HG03097 (cell line): ENCODE results near the gene YARS1.

Source experiments
- ATAC-seq: cut with Tn5 transposase; IDR thresholded peaks from one replicate; pipeline ENCODE4 v1.9.1; 2021; ENCODE audit not compliant: unreplicated experiment, low FRiP score

YARS1 gene

DNA sequence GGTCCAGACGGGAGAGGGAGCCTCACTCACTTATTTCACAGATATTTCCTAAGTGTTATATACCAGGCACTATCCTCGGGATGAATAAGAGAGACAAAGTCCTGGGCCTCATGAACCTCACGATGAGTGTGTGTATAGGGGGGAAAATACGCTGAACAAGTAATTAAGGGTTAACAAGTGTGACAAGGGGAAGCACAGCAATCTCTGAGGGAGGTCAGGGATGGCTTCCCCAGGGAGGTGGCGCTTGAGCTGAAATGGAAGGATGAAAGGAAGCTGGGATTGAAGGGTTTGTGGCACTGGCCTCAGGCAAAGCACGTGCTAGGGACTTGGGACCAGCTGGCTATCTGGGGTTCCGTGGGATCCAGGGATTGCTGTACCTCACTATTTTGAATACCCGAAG is 68.2 kb downstream of the YARS1 start:
- no peak for ATAC-seq

DNA sequence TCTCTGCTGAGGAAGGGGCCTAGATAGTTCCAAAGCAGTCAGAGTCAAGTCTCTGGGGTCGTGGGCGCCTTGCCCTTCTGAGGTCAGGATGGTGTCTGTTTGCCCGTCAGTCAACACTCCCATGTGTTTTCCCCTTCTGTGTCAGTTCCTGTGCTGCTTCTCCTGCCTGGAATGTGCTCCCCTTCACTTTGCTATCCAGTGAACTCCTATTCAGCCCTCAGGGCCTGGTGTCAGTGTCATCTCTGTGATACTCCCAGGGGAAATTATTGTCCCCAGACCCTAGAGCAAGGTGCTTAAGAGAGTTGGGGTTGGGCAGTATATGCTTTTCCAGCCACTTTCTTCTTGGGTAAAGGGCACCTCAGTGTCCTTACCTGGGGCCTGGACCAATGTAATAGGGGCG is 68.8 kb downstream of the YARS1 start:
- no peak for ATAC-seq

DNA sequence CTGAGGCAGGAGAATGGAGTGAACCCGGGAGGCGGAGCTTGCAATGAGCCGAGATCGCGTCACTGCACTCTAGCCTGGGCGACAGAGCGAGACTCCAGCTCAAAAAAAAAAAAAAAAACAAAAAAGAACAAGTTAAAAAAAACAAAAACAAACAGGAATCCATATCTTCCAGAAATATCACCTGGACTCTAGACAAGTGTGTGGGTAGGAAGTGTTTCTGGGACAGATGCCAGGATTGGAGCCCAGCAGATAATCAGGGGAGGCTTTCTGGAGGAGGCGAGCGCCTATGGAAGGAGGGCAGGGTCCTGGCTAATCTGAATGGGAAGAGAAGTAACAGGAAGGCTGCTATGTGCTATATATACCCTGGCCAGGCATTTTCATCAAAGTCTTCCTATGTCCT is 71.0 kb downstream of the YARS1 start:
- ATAC-seq: no peak

GRCh38 chr1:32744071-32744425 is 73.1 kb downstream of the YARS1 start:
- ATAC-seq: no peak

DNA sequence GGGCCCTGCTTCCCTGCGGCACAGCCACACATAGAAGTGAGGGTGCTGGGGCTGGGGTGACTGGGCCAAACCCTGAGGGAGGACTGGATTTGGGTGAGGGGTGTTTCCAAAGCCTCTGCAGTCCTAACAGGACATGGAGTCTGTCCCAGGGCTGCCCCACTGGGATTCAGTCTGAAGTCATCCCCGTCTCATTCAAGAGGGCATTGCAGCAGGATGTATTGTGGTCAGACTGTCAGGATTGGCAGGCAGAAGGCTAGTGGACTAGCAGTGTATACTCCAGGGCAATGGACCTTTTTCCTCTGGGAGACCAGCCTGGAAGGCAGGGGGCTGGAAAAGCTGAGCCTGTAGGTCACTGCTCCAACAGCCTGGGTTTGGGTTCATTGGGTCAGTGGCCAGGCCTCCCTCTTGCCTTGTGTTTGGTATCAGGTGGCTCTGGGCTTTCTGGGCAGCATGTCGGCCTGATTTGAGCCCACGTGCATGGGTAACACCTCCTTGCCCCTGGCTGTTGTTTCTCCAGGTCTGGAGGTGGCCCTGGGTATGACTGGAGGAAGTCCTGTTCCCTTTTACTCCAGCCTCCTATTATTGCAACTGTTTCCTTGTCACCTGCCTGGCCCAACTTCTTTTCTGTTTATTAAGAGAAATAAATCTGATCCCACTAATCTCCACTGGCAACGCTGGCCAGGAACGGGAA is 73.6 kb downstream of the YARS1 start:
- ATAC-seq: no peak

- no peak for ATAC-seq
Measured at GRCh38 chr1:32742956-32743355, 74.2 kb downstream of the YARS1 start.

GRCh38 chr1:32742199-32742947 is 74.8 kb downstream of the YARS1 start:
- no peak for ATAC-seq

DNA sequence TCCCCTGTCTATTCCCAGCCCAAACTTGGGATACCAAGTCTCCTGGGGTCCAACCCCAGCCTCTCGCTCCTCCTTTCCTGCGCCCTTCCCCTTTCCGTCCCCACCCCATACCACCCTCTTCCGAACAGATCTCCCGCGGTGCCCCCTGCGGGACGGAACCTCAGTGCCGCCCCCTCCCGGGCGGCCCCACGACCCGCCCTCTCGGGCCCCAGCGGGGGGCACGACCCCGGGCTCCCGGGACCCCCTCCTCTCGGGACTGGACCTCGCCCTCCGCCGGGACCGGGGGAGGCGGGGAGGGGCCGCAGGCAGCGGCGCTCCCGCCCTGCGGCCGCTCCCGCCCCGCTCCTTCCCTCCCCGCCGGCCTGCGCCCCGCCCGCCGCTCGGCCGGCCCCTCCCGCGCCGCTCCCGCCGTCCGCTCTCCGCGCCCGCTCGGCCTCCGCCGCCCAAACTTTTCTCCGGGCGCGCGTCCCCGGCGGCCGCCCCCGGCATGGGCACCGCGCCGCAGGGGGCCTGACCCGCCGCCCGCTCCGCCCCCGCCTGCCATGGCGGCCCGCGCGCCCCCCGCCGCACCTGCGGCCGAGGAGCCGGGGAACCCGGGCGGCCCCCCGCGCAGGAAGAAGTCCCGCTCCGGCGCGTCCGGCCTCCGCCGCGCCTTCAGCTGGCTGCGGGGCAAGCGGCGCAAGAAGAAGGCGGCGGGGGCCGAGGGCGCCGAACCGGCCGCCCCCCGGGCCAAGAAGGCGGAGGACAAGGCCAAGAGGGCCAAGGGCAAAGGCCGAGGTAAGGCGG is 75.6 kb downstream of the YARS1 start:
- ATAC-seq: no peak

- no peak for ATAC-seq
Measured at GRCh38 chr1:32741059-32741412, 76.1 kb downstream of the YARS1 start.

DNA sequence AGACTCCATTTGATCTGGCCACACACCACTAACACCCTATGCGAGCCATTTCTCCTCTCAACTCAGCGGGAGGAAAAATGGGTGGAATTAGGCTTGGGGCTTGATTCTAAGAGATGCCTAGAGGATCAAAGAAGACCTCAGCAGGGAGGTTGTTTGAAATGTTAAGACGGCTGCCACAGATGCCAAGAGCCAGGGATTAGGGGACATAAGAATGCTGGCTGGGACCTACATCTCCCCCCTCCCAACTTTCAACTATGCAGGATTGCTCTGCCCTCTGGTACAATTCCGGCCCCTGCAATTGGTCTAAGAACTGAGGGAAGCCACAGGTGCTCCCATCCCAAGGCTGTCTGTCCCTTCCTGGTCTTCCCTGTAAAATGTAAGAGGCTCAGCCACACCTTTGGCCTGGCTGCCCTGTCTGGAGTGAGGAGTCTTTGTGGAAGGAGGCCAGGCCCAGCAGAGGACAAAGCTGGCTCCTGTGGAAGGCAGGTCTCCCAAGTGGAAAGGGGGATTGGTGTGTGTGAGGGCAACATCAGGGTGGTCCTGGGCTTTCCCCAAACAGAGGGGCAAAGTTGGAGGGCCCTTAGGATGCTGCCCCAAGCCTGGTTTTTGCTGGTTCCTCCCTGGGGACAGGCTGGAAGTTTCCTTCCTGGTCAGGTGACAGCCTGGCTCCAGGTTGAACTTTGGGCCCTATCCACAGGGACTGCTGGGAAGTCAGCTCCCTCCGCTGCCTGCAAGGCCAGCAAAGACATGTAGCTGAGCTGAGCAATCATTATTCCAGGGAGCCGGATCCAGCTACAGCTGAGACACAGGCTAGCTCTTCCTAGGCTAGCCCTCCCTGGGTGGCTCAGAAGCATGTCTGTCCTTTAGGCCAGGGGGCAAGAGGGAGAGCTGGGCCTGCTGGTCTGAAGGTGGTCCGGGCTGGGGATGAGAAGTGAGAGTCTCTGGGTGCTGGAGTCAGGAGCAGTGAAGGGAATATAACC is 80.1 kb downstream of the YARS1 start:
- ATAC-seq: no peak

GRCh38 chr1:32733582-32734321 is 83.4 kb downstream of the YARS1 start:
- no peak for ATAC-seq

DNA sequence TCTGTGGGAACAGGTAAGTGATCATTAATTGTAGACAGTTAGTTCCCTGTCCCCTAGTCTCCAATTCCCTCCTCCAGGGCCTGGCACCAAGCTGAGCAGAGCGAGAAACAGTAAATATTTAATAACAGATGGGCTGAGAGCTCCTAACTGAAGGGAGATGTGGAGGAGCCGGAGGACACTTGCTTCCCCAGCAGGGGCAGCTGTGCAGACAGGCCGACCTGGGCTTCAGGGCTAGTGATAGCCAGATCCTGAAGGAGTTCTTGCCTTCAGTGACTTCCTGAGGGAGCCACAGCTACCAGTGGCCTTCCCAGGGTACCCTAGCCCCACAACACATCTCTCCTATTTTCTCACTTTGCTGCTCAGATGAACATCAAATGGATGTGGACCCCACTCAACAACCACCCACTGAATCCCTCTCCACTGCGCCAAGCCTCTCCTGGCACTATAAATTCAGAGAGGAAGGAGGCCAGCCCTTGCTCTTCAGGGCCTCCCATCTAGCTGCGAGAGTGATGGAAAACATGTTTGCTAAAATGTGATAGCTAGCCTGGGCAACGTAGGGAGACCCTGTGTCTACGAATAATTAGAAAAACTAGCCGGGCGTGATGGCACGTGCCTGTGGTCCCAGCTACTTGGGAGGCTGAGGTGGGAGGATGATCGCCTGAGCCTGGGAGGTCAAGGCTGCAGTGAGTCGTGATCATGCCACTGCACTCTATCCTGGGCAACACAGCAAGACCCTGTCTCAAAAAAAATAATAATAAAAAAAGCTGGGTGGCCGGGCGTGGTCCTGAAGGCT is 87.7 kb downstream of the YARS1 start:
- ATAC-seq: no peak

DNA sequence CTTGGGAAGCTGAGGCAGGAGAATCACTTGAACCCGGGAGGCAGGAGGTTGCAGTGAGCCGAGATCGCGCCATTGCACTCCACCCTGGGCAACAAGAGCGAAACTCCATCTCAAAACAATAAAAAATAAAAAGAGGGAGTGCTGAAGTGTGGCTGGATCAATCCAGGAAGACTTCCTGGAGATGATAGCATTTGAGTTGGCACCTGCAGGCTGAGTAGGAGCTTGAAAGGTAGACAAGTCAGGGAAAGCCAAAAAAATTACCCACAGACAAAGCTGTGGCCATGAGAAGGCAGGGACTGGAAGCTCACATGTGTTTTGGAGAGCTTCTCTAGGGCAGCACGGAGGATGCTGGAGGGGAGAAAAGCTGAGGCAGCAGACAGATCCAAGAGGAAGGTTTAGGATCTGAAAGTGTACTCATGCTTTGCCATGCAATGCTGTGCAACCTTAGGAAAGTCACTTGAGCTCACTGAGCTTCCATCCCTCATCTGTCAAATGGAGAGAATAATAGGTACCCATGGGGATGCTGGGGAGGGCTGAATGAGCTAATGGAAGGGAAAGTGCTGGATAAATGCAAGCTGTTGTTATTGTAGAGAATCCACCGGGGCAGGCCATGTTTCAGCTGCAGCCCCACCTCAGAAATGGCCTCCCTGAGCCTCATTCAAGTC is 88.6 kb downstream of the YARS1 start:
- no peak for ATAC-seq

GRCh38 chr1:32727876-32728275 is 89.3 kb downstream of the YARS1 start:
- no peak for ATAC-seq

DNA sequence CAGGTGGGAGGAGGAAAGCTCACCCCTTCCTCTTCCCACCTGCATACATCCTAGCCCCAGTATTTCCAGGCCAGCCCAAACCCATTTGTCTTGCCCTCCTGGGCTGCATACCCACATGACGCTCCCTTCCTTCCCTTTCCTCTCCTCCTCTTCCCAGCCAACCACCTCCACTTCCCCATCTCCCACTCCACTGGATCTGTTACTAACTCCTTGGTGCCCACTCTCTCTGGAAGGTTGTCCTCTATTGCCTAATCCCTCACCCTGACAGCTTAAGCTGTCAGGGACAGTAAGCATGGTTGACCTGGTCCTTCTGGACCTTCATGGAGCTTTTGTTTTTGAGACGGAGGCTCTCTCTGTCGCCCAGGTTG is 91.6 kb downstream of the YARS1 start:
- no peak for ATAC-seq
